Activated T-cell treated with anti-CD3 and anti-CD28 coated beads, Interleukin-2, amount 50 U/mL, for 24 hours (primary cell): ENCODE data around the gene SCTR.
"Not testable (repeated sequence)": the region's sequence is repeated elsewhere in the genome, so short reads cannot be mapped to it uniquely, and the experiment has no call there.

Experiments used
- DNase-seq: peaks from one replicate; pipeline ENCODE4 v3.0.0-alpha.2; 2020
- H3K27ac Mint-ChIP-seq: 2 replicates; pipeline ENCODE4 v1.8.0; 2020; ENCODE audit warnings: mild to moderate bottlenecking, mixed read lengths
- H3K27me3 Mint-ChIP-seq: 2 replicates; pipeline ENCODE4 v1.8.0; 2020; ENCODE audit warnings: mixed read lengths
- H3K36me3 Mint-ChIP-seq: 2 replicates; pipeline ENCODE4 v1.8.0; 2020; ENCODE audit warnings: low read depth, mixed read lengths
- H3K4me1 Mint-ChIP-seq: 2 replicates; pipeline ENCODE4 v1.8.0; 2020; ENCODE audit warnings: low read depth, mixed read lengths
- H3K4me3 Mint-ChIP-seq: 2 replicates; pipeline ENCODE4 v1.8.0; 2020; ENCODE audit warnings: mild to moderate bottlenecking, moderate library complexity, mixed read lengths
- H3K9me3 Mint-ChIP-seq: 2 replicates; pipeline ENCODE4 v1.8.0; 2020; ENCODE audit warnings: mixed read lengths

The SCTR gene

DNA sequence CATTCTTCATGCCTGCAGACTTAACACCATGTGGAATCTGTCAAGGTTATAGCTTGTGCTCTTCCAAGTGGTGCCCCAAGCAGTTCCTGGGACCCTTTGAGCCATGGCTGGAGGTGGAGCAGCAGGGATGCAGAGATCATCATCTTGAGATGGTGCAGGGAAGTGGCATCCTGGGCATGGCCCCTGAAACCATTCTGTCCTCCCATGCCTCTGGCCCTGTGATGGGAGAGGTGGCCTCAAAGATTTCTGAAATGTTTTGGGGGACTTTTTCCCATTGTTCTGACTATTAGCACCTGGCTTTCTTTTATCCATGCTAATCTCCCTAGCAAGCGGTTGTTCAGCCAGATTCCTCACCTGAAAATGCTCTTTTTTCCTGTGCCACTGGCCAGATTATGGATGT lies 103.0 kb downstream of the SCTR start:
- H3K9me3 Mint-ChIP-seq, result peaks cover 6% of the 10 kb centered on the region
- H3K4me3 Mint-ChIP-seq, result no peak overlapping the region
- no peak overlapping the region for H3K27ac Mint-ChIP-seq
- no peaks in the 10 kb centered on the region for H3K4me1 Mint-ChIP-seq
- no peaks in the 10 kb centered on the region for H3K36me3 Mint-ChIP-seq
- DNase-seq, result no peak
- H3K27me3 Mint-ChIP-seq, result peaks cover 54% of the 10 kb centered on the region

DNA sequence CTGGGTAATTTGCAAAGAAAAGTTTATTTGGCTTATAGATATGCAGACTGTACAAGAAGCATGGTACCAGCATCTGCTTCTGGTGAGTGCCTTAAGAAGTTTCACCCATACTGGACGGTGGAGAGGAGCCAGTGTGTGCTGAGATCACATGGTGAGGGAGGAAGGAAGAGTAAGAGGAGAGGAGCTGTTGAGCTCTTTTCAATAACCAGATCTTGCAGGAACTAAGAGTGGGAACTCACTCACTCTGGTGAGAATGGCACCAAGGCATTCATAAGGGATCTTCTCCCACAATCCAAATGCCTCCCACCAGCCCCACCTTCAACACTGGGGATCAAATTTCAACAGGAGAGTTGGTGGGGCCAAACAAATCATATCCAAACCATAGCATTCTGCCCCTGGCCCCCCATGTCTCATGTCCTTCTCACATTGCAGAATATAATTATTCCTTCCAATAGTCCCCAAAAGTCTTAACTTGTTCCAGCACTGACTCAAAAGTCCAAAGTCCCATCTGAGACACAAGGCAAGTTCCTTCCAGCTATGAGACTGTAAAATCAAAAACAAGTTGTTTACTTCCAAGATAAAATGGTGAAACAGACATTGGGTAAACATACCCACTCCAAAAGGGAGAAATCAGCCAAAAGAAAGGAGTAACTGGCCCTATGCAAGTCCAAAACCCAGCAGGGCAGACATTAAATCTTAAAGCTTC lies 104.3 kb downstream of the SCTR start:
- H3K9me3 Mint-ChIP-seq, result peaks cover 6% of the 10 kb centered on the region

DNA sequence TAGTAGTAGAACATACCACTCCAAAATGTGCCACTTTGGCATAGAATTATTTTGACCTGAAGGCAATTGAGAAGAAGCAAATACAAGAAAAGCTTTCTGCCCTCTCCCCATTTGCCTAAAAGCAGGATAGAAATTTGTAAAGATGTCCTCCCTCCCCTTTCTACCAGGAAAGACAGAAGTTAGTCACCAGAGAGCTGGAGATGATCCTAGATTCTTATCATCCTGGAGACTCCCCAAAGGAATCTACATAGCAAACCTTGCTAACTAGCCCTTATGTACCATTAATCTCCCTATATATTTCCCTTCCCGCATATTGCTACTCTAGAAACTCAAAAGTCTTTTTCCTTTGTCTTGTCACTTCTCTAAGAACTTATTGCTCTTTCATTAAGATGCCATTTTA lies 105.2 kb downstream of the SCTR start:
- H3K27ac Mint-ChIP-seq, result no peak overlapping the region
- no peak overlapping the region for H3K4me3 Mint-ChIP-seq
- peaks cover 6% of the 10 kb centered on the region for H3K9me3 Mint-ChIP-seq
- H3K36me3 Mint-ChIP-seq, result no peaks in the 10 kb centered on the region
- H3K4me1 Mint-ChIP-seq, result peaks cover 5% of the 10 kb centered on the region
- peaks cover 37% of the 10 kb centered on the region for H3K27me3 Mint-ChIP-seq
- no peak for DNase-seq

More for the DNA sequence above, 104.3 kb downstream of the SCTR start:
- Mint-ChIP-seq H3K27ac (no peak overlapping the region), H3K27me3 (peaks cover 44% of the 10 kb centered on the region), H3K36me3 (no peaks in the 10 kb centered on the region), H3K4me1 (peaks cover 2% of the 10 kb centered on the region), H3K4me3 (no peak overlapping the region)
- no peak for DNase-seq

DNA sequence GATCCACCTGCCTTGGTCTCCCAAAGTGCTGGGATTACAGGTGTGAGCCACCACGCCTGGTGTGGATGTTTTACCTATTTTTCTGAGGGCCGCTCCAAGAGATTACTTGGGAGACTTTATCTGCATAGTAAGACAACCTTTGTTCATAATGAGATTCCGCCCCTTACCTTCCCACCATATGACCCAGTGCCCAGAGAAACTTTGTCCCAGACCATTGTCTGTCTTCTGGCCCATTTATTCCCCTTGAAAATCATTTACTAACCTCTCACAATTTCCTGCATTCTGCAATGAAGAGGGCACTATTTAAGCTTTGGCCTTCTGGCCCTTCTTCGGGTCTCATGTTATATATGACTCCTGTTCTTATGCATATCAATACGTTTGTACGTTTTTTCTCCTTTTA lies 106.4 kb downstream of the SCTR start:
- peaks cover 6% of the 10 kb centered on the region for H3K9me3 Mint-ChIP-seq
- H3K27ac Mint-ChIP-seq, result no peak overlapping the region
- DNase-seq, result no peak
- H3K4me1 Mint-ChIP-seq, result peaks cover 5% of the 10 kb centered on the region
- H3K36me3 Mint-ChIP-seq, result no peaks in the 10 kb centered on the region
- no peak overlapping the region for H3K4me3 Mint-ChIP-seq
- H3K27me3 Mint-ChIP-seq, result peaks cover 28% of the 10 kb centered on the region

DNA sequence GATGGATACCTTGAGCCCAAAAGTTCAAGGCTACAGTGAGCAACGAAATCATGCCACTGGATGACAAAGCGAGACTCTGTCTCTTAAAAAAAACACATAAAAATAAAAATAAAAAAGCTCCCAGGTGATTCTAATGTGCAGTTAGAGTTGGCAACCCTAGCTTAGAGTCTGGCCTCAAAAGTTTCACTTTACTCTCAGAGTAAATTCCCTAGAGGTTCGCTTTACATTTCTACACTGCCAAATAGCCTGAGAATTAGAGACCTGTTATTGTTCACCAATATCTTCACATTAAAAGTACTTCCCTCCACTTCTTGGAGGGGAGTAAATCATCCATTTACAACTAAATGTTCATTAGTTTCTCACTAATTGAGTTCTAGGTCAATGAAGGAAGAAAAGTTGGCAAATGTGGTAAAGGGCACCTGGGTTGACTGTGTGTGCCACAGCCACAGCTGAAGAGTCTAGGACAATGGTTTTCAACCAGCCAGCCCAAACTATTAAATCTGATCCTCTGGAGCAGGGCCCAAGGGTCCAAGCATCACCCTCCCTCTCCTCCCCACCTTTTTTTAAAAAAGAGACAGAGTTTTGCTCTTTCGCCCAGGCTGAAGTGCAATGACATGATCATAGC lies 107.9 kb downstream of the SCTR start:
- H3K27me3 Mint-ChIP-seq, result peaks cover 18% of the 10 kb centered on the region
- H3K4me1 Mint-ChIP-seq, result peaks cover 5% of the 10 kb centered on the region
- H3K4me3 Mint-ChIP-seq, result no peak overlapping the region
- H3K27ac Mint-ChIP-seq, result no peak overlapping the region
- H3K9me3 Mint-ChIP-seq, result no peaks in the 10 kb centered on the region
- H3K36me3 Mint-ChIP-seq, result no peaks in the 10 kb centered on the region
- no peak for DNase-seq

DNA sequence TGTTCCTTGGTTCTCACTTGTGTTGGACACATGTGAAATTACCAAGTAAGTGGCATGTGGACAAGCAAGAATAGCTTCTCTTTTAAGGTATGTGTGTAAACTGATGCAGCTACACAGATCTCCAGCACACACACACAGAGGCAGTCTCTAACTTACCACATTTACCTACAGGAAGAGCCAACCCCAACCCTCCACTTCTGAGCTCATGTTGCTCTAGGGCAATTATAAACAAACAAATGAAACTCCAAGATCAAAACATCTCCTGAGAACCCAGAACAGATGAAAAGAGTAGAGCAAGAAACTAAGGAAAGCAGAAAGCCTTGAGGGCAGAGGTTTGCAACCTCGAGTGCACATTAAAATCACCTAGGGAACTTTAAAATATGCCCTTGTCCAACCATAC lies 108.7 kb downstream of the SCTR start:
- H3K36me3 Mint-ChIP-seq, result no peaks in the 10 kb centered on the region
- peaks cover 16% of the 10 kb centered on the region for H3K27me3 Mint-ChIP-seq
- H3K4me1 Mint-ChIP-seq, result peaks cover 5% of the 10 kb centered on the region
- no peak overlapping the region for H3K27ac Mint-ChIP-seq
- DNase-seq, result no peak
- no peak overlapping the region for H3K4me3 Mint-ChIP-seq
- no peaks in the 10 kb centered on the region for H3K9me3 Mint-ChIP-seq

DNA sequence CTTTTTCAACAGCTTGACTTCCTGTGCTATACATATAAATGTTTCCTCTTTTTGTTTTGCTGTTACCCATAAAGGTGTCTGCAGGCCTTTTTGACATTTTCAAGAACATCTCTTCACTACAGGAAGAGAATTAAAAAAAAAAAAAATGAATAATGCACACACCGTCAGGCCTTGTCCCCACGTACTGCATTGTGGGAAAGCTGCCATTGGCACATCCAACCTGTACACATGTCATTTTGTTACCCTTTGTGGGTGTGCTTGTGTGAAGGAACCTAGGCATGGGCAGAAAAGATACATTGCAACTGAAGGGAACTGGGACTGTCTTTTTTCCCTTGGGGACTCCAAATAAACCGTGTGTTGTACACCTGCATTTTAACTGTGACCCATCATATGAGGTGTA lies 109.4 kb downstream of the SCTR start:
- Mint-ChIP-seq H3K27ac (no peak overlapping the region), H3K27me3 (peaks cover 12% of the 10 kb centered on the region), H3K9me3 (no peaks in the 10 kb centered on the region), H3K36me3 (no peaks in the 10 kb centered on the region), H3K4me1 (peaks cover 5% of the 10 kb centered on the region), H3K4me3 (no peak overlapping the region)
- DNase-seq, result no peak

DNA sequence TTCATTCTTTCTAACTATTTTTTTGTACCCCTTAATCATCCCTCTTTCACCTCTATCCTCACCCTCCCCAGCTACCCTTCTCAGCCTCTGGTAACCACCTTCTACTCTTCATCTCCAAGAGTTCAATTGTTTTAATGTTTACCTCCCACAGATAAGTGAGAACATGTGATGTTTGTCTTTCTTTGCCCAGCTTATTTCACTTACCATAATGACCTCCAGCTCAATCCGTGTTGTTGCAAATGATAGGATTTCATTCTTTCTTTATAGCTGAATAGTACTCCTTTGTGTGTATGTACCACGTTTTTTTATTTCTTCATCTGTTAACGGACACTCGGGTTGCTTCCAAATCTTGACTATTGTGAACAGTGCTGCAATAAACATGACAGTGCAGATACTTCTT lies 114.8 kb downstream of the SCTR start:
- H3K27me3 Mint-ChIP-seq, result peaks cover 6% of the 10 kb centered on the region
- H3K4me3 Mint-ChIP-seq, result no peak overlapping the region
- no peaks in the 10 kb centered on the region for H3K4me1 Mint-ChIP-seq
- H3K36me3 Mint-ChIP-seq, result no peaks in the 10 kb centered on the region
- H3K27ac Mint-ChIP-seq, result no peak overlapping the region
- H3K9me3 Mint-ChIP-seq, result no peaks in the 10 kb centered on the region
- no peak for DNase-seq

DNA sequence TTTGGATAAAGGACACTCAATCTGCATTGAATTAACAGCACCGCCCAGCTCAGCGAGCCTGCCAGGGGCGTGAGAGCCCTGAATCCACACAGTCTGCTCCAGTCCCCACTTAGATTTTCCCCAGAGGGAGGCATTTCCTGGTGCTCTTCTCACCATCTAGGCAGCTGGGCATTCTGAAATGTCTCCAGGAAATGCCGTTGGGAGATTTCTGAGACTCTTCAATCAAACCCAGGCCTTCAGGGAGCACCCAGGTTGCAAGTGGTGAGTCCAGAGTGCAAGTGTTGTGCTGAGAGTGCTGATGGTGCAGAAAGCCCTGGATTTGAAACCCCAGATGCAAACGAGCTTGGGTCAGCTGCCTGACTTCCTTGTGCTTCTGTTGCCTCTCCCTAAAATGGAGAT lies 116.1 kb downstream of the SCTR start:
- Mint-ChIP-seq H3K27ac (no peak overlapping the region), H3K4me1 (no peaks in the 10 kb centered on the region), H3K4me3 (no peak overlapping the region), H3K9me3 (no peaks in the 10 kb centered on the region), H3K27me3 (peaks cover 6% of the 10 kb centered on the region), H3K36me3 (no peaks in the 10 kb centered on the region)
- no peak for DNase-seq

DNA sequence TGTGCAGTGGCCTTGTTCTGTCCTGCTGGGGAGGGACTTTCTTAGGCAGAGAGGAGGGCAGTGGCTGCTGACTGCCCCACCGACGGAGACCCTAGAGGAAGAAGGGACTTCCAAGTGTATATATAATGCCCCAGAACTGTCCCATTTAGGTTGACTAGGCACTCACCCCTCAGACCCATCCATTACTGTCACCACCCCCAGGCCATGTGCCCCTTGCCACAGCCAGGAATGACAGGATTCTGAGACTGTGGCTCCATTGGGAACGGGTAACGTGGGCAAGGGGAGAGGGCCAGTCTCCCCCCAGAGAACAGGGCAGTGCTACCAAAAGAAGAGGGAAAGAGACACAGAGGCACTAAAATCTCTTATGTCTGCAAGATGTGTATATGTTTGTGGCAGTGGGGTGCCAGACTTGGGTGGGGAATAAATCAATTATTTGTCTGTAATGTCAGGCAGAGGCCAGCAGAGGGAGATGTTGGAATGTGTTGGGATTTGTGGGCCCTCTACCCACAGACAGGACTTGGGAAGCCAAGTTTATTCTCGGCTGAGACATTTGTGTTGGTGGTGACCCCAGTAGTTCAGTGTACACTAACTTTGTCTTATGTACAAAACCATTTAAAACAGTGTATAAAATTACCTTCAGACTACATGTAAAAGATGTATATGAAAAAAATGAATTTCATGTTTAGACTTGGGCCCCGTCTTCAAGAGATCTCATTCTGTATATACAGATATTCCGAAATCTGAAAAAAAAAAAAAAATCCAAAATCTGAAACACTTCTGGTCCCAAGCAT lies 116.7 kb downstream of the SCTR start:
- no peak overlapping the region for H3K27ac Mint-ChIP-seq
- no peak for DNase-seq
- no peak overlapping the region for H3K4me3 Mint-ChIP-seq
- H3K4me1 Mint-ChIP-seq, result no peaks in the 10 kb centered on the region
- no peaks in the 10 kb centered on the region for H3K36me3 Mint-ChIP-seq
- peaks cover 6% of the 10 kb centered on the region for H3K27me3 Mint-ChIP-seq
- H3K9me3 Mint-ChIP-seq, result no peaks in the 10 kb centered on the region

DNA sequence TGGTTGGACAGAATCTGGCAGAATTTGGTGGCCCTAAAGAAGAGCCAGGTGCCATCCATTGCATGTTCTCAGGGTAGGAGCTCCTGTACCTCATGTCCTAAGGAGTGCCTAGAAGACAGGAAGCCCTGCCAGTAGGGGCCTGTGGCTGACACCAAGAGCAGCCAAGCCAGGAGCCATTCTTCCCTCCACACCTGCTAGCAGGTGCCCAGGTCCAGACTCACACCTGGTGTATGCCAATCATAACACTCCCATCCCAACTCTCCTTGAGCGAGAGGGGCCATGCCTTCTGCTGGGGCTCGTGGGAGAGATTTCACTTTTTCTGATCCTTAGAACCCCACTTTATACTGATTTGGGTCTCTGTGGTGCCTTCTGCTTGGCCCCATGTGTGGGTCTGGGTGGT lies 119.1 kb downstream of the SCTR start:
- Mint-ChIP-seq H3K36me3 (no peaks in the 10 kb centered on the region), H3K4me1 (no peaks in the 10 kb centered on the region), H3K27ac (no peak overlapping the region), H3K27me3 (peaks cover 5% of the 10 kb centered on the region), H3K4me3 (no peak overlapping the region), H3K9me3 (no peaks in the 10 kb centered on the region)
- no peak for DNase-seq

DNA sequence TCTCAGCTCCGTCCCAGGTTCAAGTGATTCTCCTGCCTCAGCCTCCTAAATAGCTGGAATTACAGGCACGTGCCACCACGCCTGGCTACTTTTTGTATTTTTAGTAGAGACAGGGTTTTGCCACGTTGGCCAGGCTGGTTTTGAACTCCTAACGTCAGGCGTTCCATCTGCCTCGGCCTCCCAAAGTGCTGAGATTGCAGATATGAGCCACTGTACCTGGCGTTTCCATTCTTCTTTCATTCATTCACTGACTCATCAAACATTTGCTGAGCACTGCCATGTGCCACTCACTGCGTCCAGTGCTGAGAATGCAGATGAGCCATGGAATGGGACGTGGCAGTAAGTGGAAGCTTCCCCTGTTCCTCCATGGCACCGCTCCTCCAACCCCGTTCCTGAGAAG lies 120.7 kb downstream of the SCTR start:
- not testable (repeated sequence) for H3K9me3 Mint-ChIP-seq

DNA sequence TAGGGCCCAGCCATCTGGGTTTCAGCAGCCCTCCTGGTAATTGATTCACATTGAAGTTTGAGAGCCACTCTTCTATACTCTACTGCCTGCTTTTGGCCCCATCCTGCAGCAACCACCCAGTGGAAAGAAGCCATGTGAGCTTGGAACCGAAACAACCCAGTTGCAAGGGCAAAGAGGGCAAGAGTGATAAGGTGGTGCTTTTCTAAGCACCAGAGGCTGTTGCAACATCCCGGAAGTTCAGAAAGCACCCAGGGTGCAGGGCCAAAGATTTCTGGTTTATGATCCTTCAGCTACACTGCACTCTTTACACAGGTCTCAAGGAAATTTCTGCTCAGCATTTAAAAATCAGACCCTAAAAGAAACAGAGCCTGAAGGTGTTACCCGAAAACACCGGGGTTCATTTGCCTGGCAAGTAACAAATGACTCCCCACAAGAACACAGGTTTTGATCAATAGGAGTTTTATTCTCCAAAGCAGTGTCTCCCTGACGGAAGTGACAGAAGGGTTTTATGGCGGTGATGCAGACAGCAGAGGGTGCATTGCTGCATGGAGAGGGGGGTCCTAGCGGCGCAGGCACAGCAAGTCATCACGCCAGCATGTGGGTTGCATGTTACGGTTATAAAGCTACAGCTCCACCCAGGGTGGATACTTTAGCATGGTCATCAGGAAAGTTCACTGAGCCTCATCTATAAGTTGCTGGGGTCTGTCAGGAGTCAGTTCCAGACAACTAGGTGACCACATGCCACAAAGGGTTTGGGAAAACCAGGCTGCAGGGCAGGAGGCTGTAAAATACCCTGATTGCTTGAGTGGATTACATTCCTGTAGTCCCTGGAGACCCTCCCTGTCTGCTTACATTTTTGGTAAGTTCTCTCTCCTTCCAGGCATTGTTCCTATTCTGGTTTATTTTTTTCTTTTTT lies 121.4 kb downstream of the SCTR start:
- Mint-ChIP-seq H3K9me3 (no peaks in the 10 kb centered on the region), H3K4me3 (no peak overlapping the region)

More for the DNA sequence above, 120.7 kb downstream of the SCTR start:
- not testable (repeated sequence) for H3K4me1 Mint-ChIP-seq, H3K27me3 Mint-ChIP-seq, DNase-seq, H3K4me3 Mint-ChIP-seq, H3K36me3 Mint-ChIP-seq, H3K27ac Mint-ChIP-seq

DNA sequence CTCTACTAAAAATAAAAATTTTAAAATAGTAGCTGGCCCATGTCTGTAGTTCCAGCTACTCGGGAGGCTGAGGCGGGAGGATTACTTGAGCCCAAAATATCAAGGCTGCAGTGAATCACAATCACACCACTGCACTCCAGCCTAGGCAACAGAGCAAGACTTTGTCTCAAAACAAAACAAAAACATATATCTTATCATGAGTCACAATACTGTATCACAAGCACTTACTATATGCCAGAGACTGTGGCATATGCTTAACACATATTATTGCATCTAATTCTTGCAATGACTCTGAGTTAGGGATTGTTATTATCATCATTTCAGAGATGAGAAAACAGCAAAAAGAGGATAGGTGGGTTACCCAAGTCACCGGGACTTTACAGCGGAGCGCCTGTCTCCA lies 122.2 kb downstream of the SCTR start:
- no peak overlapping the region for H3K4me3 Mint-ChIP-seq
- peaks cover 8% of the 10 kb centered on the region for H3K27me3 Mint-ChIP-seq
- DNase-seq, result no peak
- H3K36me3 Mint-ChIP-seq, result no peaks in the 10 kb centered on the region
- H3K9me3 Mint-ChIP-seq, result no peaks in the 10 kb centered on the region
- no peaks in the 10 kb centered on the region for H3K4me1 Mint-ChIP-seq
- H3K27ac Mint-ChIP-seq, result no peak overlapping the region

More for the DNA sequence above, 121.4 kb downstream of the SCTR start:
- Mint-ChIP-seq H3K36me3 (no peaks in the 10 kb centered on the region), H3K27ac (no peak overlapping the region), H3K27me3 (peaks cover 8% of the 10 kb centered on the region), H3K4me1 (no peaks in the 10 kb centered on the region)
- DNase-seq, result no peak
